AG09309 (cell line): ENCODE measurements around the gene ATP6V1G2.
A peak's percentile ranks its signal among the peaks of the same experiment; 100 is the strongest.
"Not testable (repeated sequence)": the region's sequence is repeated elsewhere in the genome, so short reads cannot be mapped to it uniquely, and the experiment has no call there.

ENCODE experiments used
- DNase-seq: peaks from one replicate; pipeline ENCODE4 v3.0.0-alpha.2; 2010; ENCODE audit warnings: low read depth
- H3K4me3 ChIP-seq: 2 replicates; pipeline ENCODE4 v1.5.1; 2011; ENCODE audit warnings: mild to moderate bottlenecking, low read depth, low read length, moderate library complexity; ENCODE audit not compliant: control insufficient read depth
- CTCF ChIP-seq: IDR thresholded peaks from 2 replicates; pipeline ENCODE4 v1.5.1; 2011; ENCODE audit warnings: mild to moderate bottlenecking, low read depth, low read length, inconsistent platforms; ENCODE audit not compliant: insufficient read depth, control insufficient read depth; ENCODE audit errors: missing control alignments

ATP6V1G2 gene

GRCh38 chr6:31558631-31559500, 12.5 kb upstream of the ATP6V1G2 start:
- H3K4me3 ChIP-seq: no peak overlapping the region
- DNase-seq: no peak
- no peak for TF ChIP-seq CTCF

GRCh38 chr6:31558318-31558625, 11.9 kb upstream of the ATP6V1G2 start:
- DNase-seq: no peak
- no peak for TF ChIP-seq CTCF
- no peak overlapping the region for H3K4me3 ChIP-seq

GRCh38 chr6:31557443-31558317, 11.3 kb upstream of the ATP6V1G2 start:
- TF ChIP-seq CTCF: no peak
- no peak overlapping the region for H3K4me3 ChIP-seq
- no peak for DNase-seq

GRCh38 chr6:31556307-31556706, 9.9 kb upstream of the ATP6V1G2 start:
- no peak overlapping the region for H3K4me3 ChIP-seq
- no peak for DNase-seq
- no peak for TF ChIP-seq CTCF

GRCh38 chr6:31551371-31551770, 5.0 kb upstream of the ATP6V1G2 start:
- H3K4me3 ChIP-seq, DNase-seq: not testable (repeated sequence)
- peak; percentile 46 for TF ChIP-seq CTCF

GRCh38 chr6:31548544-31548873, 2.1 kb upstream of the ATP6V1G2 start:
- no peak for TF ChIP-seq CTCF
- H3K4me3 ChIP-seq: no peak overlapping the region

More at GRCh38 chr6:31548544-31548873, 2.1 kb upstream of the ATP6V1G2 start:
- DNase-seq: no peak
